Hepatic stellate cell (primary cell): ENCODE results near the gene CREBL2.

Experiments
- DNase-seq: peaks from one replicate; pipeline ENCODE4 v3.0.0; 2011; ENCODE audit warnings: low spot score

Gene CREBL2

GRCh38 chr12:12681061-12681765 lies 69.5 kb downstream of the CREBL2 start:
- no peak for DNase-seq

GRCh38 chr12:12682284-12682683 lies 70.6 kb downstream of the CREBL2 start:
- no peak for DNase-seq

GRCh38 chr12:12683136-12683697 lies 71.5 kb downstream of the CREBL2 start:
- DNase-seq = no peak

- no peak for DNase-seq
Observed at GRCh38 chr12:12683725-12684124, 72.0 kb downstream of the CREBL2 start.

GRCh38 chr12:12684375-12685106 lies 72.9 kb downstream of the CREBL2 start:
- DNase-seq = no peak

- DNase-seq = no peak
Observed at GRCh38 chr12:12685305-12685704, 73.6 kb downstream of the CREBL2 start.

- no peak for DNase-seq
Observed at GRCh38 chr12:12686472-12686871, 74.8 kb downstream of the CREBL2 start.

GRCh38 chr12:12686925-12687324 lies 75.2 kb downstream of the CREBL2 start:
- no peak for DNase-seq

- DNase-seq = no peak
Observed at GRCh38 chr12:12689647-12690300, 78.1 kb downstream of the CREBL2 start.

- no peak for DNase-seq
Observed at GRCh38 chr12:12691549-12691948, 79.9 kb downstream of the CREBL2 start.

GRCh38 chr12:12693111-12693671 lies 81.5 kb downstream of the CREBL2 start:
- no peak for DNase-seq
